Mammary epithelial cell (primary cell): ENCODE results near the gene STK32C.

Experiments used
- CTCF ChIP-seq, 2 donors: IDR thresholded peaks in 1 of 2; conservative IDR thresholded peaks in 1 of 2; 2 replicates each; pipeline ENCODE4 v1.5.1; 2011 to 2012; ENCODE audit warnings: inconsistent platforms in 2 of 2, low read length in 2 of 2, mild to moderate bottlenecking in 2 of 2, control low read depth in 1 of 2, low read depth in 1 of 2; ENCODE audit not compliant: insufficient read depth in 1 of 2; ENCODE audit errors: extremely low read depth in 1 of 2
- EZH2 ChIP-seq: IDR thresholded peaks from 2 replicates; pipeline ENCODE4 v1.6.1; 2012; ENCODE audit warnings: low read length, inconsistent platforms, borderline replicate concordance

- no peak for TF ChIP-seq CTCF (conservative IDR thresholded peaks at IDR 0.05 in 1 of 2, IDR thresholded peaks at IDR 0.05 in 1 of 2; ENCODE audit: extremely low read depth in 1 of 2, insufficient read depth in 1 of 2, low read depth in 1 of 2, low read length in 2 of 2)
- no peak for TF ChIP-seq EZH2
These were observed 107.2 kb downstream of the STK32C start for GRCh38 chr10:132200344-132201110.
